KMS-11 (cell line): ENCODE data around the gene ARFGAP3.

Source experiments
- H2AFZ ChIP-seq: fragments of 200-600 bp; sonication (generic); 2 replicates; pipeline ENCODE4 v1.6.1; 2016; ENCODE audit warnings: antibody characterized with exemption, mixed run types, low read depth
- H3K27ac ChIP-seq: fragments of 200-600 bp; sonication (generic); 2 replicates; pipeline ENCODE4 v1.6.1; 2016; ENCODE audit warnings: mild to moderate bottlenecking, mixed run types
- H3K27me3 ChIP-seq: fragments of 200-600 bp; sonication (generic); 2 replicates; pipeline ENCODE4 v1.6.1; 2017; ENCODE audit warnings: mild to moderate bottlenecking, low read depth, mixed run types, moderate library complexity; ENCODE audit not compliant: insufficient read depth
- H3K36me3 ChIP-seq: fragments of 200-600 bp; sonication (generic); 2 replicates; pipeline ENCODE4 v1.6.1; 2017; ENCODE audit warnings: mild to moderate bottlenecking, mixed run types; ENCODE audit not compliant: insufficient read depth
- H3K4me1 ChIP-seq: fragments of 200-600 bp; sonication (generic); 2 replicates; pipeline ENCODE4 v1.6.1; 2016; ENCODE audit warnings: mild to moderate bottlenecking, low read depth, mixed run types; ENCODE audit not compliant: poor library complexity, severe bottlenecking
- H3K4me2 ChIP-seq: fragments of 200-600 bp; sonication (generic); 2 replicates; pipeline ENCODE4 v1.7.0; 2016; ENCODE audit warnings: mild to moderate bottlenecking, mixed run types
- H3K4me3 ChIP-seq: fragments of 200-600 bp; sonication (generic); IDR thresholded peaks from 2 replicates; pipeline ENCODE4 v1.6.1; 2017; ENCODE audit warnings: low read depth, low read length, mixed read lengths; ENCODE audit not compliant: insufficient read depth
- H3K79me2 ChIP-seq: fragments of 200-600 bp; sonication (generic); 2 replicates; pipeline ENCODE4 v1.6.1; 2016; ENCODE audit warnings: low read depth, mixed run types; ENCODE audit not compliant: insufficient read depth
- H3K9ac ChIP-seq: fragments of 200-600 bp; sonication (generic); 2 replicates; pipeline ENCODE4 v1.6.1; 2016; ENCODE audit warnings: mild to moderate bottlenecking, mixed run types
- H4K20me1 ChIP-seq: fragments of 200-600 bp; sonication (generic); 2 replicates; pipeline ENCODE4 v1.6.1; 2016; ENCODE audit warnings: mild to moderate bottlenecking, mixed run types; ENCODE audit not compliant: insufficient read depth
- CTCF ChIP-seq: fragments of 200-600 bp; sonication (generic); conservative IDR thresholded peaks from 2 replicates; pipeline ENCODE4 v1.6.1; 2017; ENCODE audit warnings: low read depth, mild to moderate bottlenecking, antibody characterized with exemption, low read length, moderate library complexity, mixed read lengths

Gene ARFGAP3

GRCh38 chr22:42792909-42793847, 63.9 kb downstream of the ARFGAP3 start:
- H3K4me1 ChIP-seq: no peaks in the 10 kb centered on the region
- no peak overlapping the region for H3K4me2 ChIP-seq
- no peak overlapping the region for H2AFZ ChIP-seq
- no peak for TF ChIP-seq CTCF
- H3K27me3 ChIP-seq: no peaks in the 10 kb centered on the region
- H3K79me2 ChIP-seq: no peaks in the 10 kb centered on the region
- no peak overlapping the region for H3K9ac ChIP-seq
- no peak overlapping the region for H3K4me3 ChIP-seq
- H4K20me1 ChIP-seq: no peaks in the 10 kb centered on the region
- H3K27ac ChIP-seq: no peak overlapping the region
- H3K36me3 ChIP-seq: no peaks in the 10 kb centered on the region

- Histone ChIP-seq H3K9ac (no peak overlapping the region), H2AFZ (no peak overlapping the region), H3K4me1 (no peaks in the 10 kb centered on the region), H3K4me3 (no peak overlapping the region), H3K4me2 (no peak overlapping the region), H3K79me2 (no peaks in the 10 kb centered on the region), H3K27ac (no peak overlapping the region), H3K27me3 (no peaks in the 10 kb centered on the region), H3K36me3 (no peaks in the 10 kb centered on the region), H4K20me1 (no peaks in the 10 kb centered on the region)
- no peak for TF ChIP-seq CTCF
Measured at GRCh38 chr22:42792453-42792908, 64.6 kb downstream of the ARFGAP3 start.

- H4K20me1 ChIP-seq: no peaks in the 10 kb centered on the region
- H3K4me1 ChIP-seq: no peaks in the 10 kb centered on the region
- H2AFZ ChIP-seq: no peak overlapping the region
- H3K27me3 ChIP-seq: no peaks in the 10 kb centered on the region
- no peak for TF ChIP-seq CTCF
- H3K9ac ChIP-seq: no peak overlapping the region
- no peak overlapping the region for H3K27ac ChIP-seq
- no peak overlapping the region for H3K4me2 ChIP-seq
- H3K79me2 ChIP-seq: no peaks in the 10 kb centered on the region
- H3K36me3 ChIP-seq: no peaks in the 10 kb centered on the region
- H3K4me3 ChIP-seq: no peak overlapping the region
Measured at GRCh38 chr22:42791721-42792452, 65.2 kb downstream of the ARFGAP3 start.

GRCh38 chr22:42788466-42788865, 68.6 kb downstream of the ARFGAP3 start:
- TF ChIP-seq CTCF: no peak
- Histone ChIP-seq H3K4me1 (no peaks in the 10 kb centered on the region), H3K4me3 (no peak overlapping the region), H3K9ac (no peak overlapping the region), H4K20me1 (no peaks in the 10 kb centered on the region), H3K79me2 (no peaks in the 10 kb centered on the region), H3K27me3 (no peaks in the 10 kb centered on the region), H3K36me3 (no peaks in the 10 kb centered on the region), H3K27ac (no peak overlapping the region), H2AFZ (no peak overlapping the region), H3K4me2 (no peak overlapping the region)
